Measurements from ENCODE around the gene PABPN1L. TPM values are rescaled to one million over a fixed set of nuclear protein-coding genes. Genes with fewer than 3 reads are reported as not detected.

The PABPN1L gene
- total and polyA plus RNA-seq, 2 donors (not counting 1 experiment from before 2014, with no cell fraction given): 0.21 to 0.84 TPM

DNA sequence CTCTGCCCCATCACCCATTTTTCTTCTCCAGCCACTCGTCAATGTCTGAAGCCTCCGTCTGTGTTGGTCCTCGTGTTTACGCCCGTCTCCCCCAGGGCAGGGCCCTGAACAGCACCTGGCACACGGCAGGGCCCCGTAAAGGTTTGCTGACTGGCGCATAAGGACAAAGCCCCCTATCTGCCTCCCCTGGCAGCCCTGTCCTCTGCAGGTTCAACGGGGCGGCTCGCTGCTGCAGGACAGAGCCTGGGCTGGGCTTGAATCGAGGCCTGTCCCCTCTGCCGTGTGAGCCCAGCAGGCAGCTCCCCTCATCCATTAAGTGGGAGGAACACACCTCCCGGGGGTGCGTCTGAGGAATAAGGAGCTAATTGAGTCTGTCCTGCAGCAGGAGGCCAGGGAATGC, 46.1 kb upstream of the PABPN1L start:
- H3K36me3 ChIP-seq (replicated peaks in 1 of 2; ENCODE audit: control extremely low read depth in 1 of 2, control insufficient read depth in 1 of 2, extremely low read depth in 1 of 2, insufficient read depth in 2 of 2, low read length in 1 of 2): peaks cover 0 to 31% of the 10 kb centered on the region in 2 experiments
- peaks cover 99% of the 10 kb centered on the region for H4K20me1 ChIP-seq (ENCODE audit: control insufficient read depth, insufficient read depth, low read length, poor library complexity, severe bottlenecking)
- no peak overlapping the region for H3K4me3 ChIP-seq (ENCODE audit: control extremely low read depth in 1 of 5, extremely low read depth in 1 of 5, insufficient read depth in 1 of 5, low read depth in 2 of 5, low read length in 4 of 5)
- H3K9ac ChIP-seq (ENCODE audit: low read length): no peak overlapping the region
- H3K9me3 Mint-ChIP-seq (ENCODE audit: insufficient read depth): no peaks in the 10 kb centered on the region
- no peak for TF ChIP-seq EZH2 (IDR thresholded peaks at IDR 0.05; ENCODE audit: borderline replicate concordance, insufficient read depth, low read depth, low read length, poor library complexity, severe bottlenecking)
- TF ChIP-seq, protein P1, sequence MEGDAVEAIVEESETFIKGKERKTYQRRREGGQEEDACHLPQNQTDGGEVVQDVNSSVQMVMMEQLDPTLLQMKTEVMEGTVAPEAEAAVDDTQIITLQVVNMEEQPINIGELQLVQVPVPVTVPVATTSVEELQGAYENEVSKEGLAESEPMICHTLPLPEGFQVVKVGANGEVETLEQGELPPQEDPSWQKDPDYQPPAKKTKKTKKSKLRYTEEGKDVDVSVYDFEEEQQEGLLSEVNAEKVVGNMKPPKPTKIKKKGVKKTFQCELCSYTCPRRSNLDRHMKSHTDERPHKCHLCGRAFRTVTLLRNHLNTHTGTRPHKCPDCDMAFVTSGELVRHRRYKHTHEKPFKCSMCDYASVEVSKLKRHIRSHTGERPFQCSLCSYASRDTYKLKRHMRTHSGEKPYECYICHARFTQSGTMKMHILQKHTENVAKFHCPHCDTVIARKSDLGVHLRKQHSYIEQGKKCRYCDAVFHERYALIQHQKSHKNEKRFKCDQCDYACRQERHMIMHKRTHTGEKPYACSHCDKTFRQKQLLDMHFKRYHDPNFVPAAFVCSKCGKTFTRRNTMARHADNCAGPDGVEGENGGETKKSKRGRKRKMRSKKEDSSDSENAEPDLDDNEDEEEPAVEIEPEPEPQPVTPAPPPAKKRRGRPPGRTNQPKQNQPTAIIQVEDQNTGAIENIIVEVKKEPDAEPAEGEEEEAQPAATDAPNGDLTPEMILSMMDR (IDR thresholded peaks at IDR 0.05): no peak
- H3K27me3 Mint-ChIP-seq: no peaks in the 10 kb centered on the region
- peaks cover 0 to 11% (median 0%) of the 10 kb centered on the region in 3 donors for H3K9me3 ChIP-seq (ENCODE audit: control extremely low read depth in 1 of 3, control insufficient read depth in 2 of 3, insufficient read depth in 1 of 3, low read length in 2 of 3)
- no peak for ATAC-seq (ENCODE audit: low read depth)
- no peak overlapping the region for H3K4me2 ChIP-seq (replicated peaks; ENCODE audit: low read depth, low read length, poor library complexity, severe bottlenecking)
- 97% methylated on average over 13 of the region's 15 CpGs for WGBS (ENCODE audit: insufficient coverage)
- peaks cover 14 to 21% of the 10 kb centered on the region in 2 donors for H3K4me1 ChIP-seq (ENCODE audit: control insufficient read depth in 2 of 2, insufficient read depth in 2 of 2, low read length in 2 of 2)
- no peak overlapping the region for H3K27ac ChIP-seq (ENCODE audit: low read length in 2 of 2)
- no peaks in the 10 kb centered on the region for H3K27me3 ChIP-seq (replicated peaks in 1 of 4; ENCODE audit: control extremely low read depth in 1 of 4, control insufficient read depth in 3 of 4, insufficient read depth in 4 of 4, low read length in 3 of 4)
- H3K27ac Mint-ChIP-seq: peak overlapping the region; percentile 59
- peaks cover 44% of the 10 kb centered on the region for H3K4me1 Mint-ChIP-seq
- CTCF ChIA-PET: no interaction called here
- no peak overlapping the region for H2AFZ ChIP-seq (ENCODE audit: insufficient read depth, low read depth, low read length, poor library complexity, severe bottlenecking)
- no peak for DNase-seq
- no peak overlapping the region for H3K4me3 Mint-ChIP-seq
- H3K79me2 ChIP-seq (ENCODE audit: control insufficient read depth, insufficient read depth, low read length): peaks cover 98% of the 10 kb centered on the region
- intact Hi-C loops (cut with micrococcal nuclease): no loop called here
- POLR2A ChIA-PET: no interaction called here

DNA sequence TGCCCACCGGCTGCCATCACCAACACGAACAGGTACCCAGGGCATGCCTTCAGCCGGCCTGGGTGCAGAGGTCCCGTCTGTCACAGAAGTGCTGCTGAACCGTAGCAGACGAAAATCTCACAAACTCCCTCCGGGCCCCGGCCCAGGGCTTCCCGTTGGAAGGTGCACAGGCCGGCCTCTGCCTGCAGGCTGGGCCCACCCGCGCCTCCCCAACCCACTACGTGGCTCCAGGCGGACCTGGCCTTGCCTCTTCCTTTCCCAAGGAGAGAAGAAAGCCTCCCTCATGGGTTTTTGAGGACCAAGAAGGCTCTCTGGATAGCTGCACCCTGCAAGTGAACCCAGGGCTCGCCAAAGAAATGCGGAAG, 45.5 kb upstream of the PABPN1L start:
- Mint-ChIP-seq H3K9me3 (ENCODE audit: insufficient read depth) (no peaks in the 10 kb centered on the region), H3K4me1 (peaks cover 43% of the 10 kb centered on the region), H3K4me3 (no peak overlapping the region), H3K27me3 (no peaks in the 10 kb centered on the region), H3K27ac (no peak overlapping the region)
- Histone ChIP-seq H3K9me3 (ENCODE audit: control extremely low read depth in 1 of 3, control insufficient read depth in 2 of 3, insufficient read depth in 1 of 3, low read length in 2 of 3) (peaks cover 0 to 11% (median 0%) of the 10 kb centered on the region in 3 donors), H3K4me3 (ENCODE audit: control extremely low read depth in 1 of 5, extremely low read depth in 1 of 5, insufficient read depth in 1 of 5, low read depth in 2 of 5, low read length in 4 of 5) (no peak overlapping the region), H3K79me2 (ENCODE audit: control insufficient read depth, insufficient read depth, low read length) (peaks cover 98% of the 10 kb centered on the region), H3K9ac (ENCODE audit: low read length) (no peak overlapping the region), H3K27ac (ENCODE audit: low read length in 2 of 2) (no peak overlapping the region), H3K4me2 (replicated peaks; ENCODE audit: low read depth, low read length, poor library complexity, severe bottlenecking) (peak overlapping the region; percentile 48), H2AFZ (ENCODE audit: insufficient read depth, low read depth, low read length, poor library complexity, severe bottlenecking) (no peak overlapping the region), H3K27me3 (replicated peaks in 1 of 4; ENCODE audit: control extremely low read depth in 1 of 4, control insufficient read depth in 3 of 4, insufficient read depth in 4 of 4, low read length in 3 of 4) (no peaks in the 10 kb centered on the region), H3K4me1 (ENCODE audit: control insufficient read depth in 2 of 2, insufficient read depth in 2 of 2, low read length in 2 of 2) (peaks cover 14 to 23% of the 10 kb centered on the region in 2 donors), H4K20me1 (ENCODE audit: control insufficient read depth, insufficient read depth, low read length, poor library complexity, severe bottlenecking) (peaks cover 99% of the 10 kb centered on the region), H3K36me3 (replicated peaks in 1 of 2; ENCODE audit: control extremely low read depth in 1 of 2, control insufficient read depth in 1 of 2, extremely low read depth in 1 of 2, insufficient read depth in 2 of 2, low read length in 1 of 2) (peaks cover 0 to 31% of the 10 kb centered on the region in 2 experiments)
- ChIA-PET POLR2A (no interaction called here), CTCF (interaction anchor here (0.7 kb wide), 1 partner anchor 638 kb away, joined by 3 read pairs; no protein-coding TSS in a partner anchor)
- DNase-seq (no peak), ATAC-seq (ENCODE audit: low read depth) (no peak)
- TF ChIP-seq, protein P1 (IDR thresholded peaks at IDR 0.05): no peak
- intact Hi-C loops (cut with micrococcal nuclease): no loop called here
- WGBS (ENCODE audit: insufficient coverage): 93% methylated on average over 16 of the region's 16 CpGs
